ENCODE data around the gene IL6R.

Gene IL6R

GRCh38 chr1:154423988-154424326 lies 18.8 kb downstream of the IL6R start:
- no peak overlapping the region for H3K4me3 ChIP-seq (ENCODE audit: low read depth, low read length)

- H3K4me3 ChIP-seq (ENCODE audit: low read depth, low read length), result no peak overlapping the region
Observed at GRCh38 chr1:154425172-154425571, 20.0 kb downstream of the IL6R start.

- no peak overlapping the region for H3K4me3 ChIP-seq (ENCODE audit: low read depth, low read length)
Observed at GRCh38 chr1:154427173-154428139, 22.3 kb downstream of the IL6R start.

DNA sequence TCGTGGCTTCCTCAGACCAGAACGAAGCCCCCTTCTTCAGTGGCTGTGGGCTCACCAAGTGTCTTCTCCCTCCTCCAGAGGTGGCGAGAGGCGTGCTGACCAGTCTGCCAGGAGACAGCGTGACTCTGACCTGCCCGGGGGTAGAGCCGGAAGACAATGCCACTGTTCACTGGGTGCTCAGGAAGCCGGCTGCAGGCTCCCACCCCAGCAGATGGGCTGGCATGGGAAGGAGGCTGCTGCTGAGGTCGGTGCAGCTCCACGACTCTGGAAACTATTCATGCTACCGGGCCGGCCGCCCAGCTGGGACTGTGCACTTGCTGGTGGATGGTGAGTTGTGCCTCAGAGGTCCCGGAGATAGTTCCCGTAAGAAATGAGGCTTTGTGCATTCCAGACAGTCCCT lies 24.0 kb downstream of the IL6R start:
- H3K4me3 ChIP-seq (ENCODE audit: low read depth, low read length), result no peak overlapping the region

GRCh38 chr1:154429841-154430611 lies 24.9 kb downstream of the IL6R start:
- H3K4me3 ChIP-seq (ENCODE audit: low read depth, low read length), result no peak overlapping the region

DNA sequence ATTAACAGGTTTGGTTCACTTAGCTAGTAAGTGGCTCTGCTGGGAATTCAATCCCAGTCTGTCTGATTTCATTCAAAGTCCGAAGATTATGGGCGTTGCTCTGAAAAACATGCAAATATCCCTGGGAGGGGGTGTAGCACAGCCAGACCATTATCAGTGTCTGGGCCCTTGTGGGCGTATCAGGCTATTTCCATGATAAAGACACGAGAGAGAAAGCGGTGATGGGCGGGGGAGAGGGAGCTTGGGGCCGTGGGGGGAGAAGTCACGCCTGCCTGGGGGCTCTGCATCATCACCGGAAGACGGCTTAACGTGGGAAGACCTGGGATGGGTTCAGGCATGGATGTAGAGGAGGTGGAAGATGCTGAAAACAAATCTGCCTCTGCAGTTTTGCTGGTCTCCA lies 25.8 kb downstream of the IL6R start:
- no peak overlapping the region for H3K4me3 ChIP-seq (ENCODE audit: low read depth, low read length)

- no peak overlapping the region for H3K4me3 ChIP-seq (ENCODE audit: low read depth, low read length)
Observed at GRCh38 chr1:154431586-154432373, 26.6 kb downstream of the IL6R start.

- no peak overlapping the region for H3K4me3 ChIP-seq (ENCODE audit: low read depth, low read length)
Observed at GRCh38 chr1:154433161-154433764, 28.1 kb downstream of the IL6R start.

- H3K4me3 ChIP-seq (ENCODE audit: low read depth, low read length), result no peak overlapping the region
Observed at GRCh38 chr1:154434346-154435085, 29.4 kb downstream of the IL6R start.

DNA sequence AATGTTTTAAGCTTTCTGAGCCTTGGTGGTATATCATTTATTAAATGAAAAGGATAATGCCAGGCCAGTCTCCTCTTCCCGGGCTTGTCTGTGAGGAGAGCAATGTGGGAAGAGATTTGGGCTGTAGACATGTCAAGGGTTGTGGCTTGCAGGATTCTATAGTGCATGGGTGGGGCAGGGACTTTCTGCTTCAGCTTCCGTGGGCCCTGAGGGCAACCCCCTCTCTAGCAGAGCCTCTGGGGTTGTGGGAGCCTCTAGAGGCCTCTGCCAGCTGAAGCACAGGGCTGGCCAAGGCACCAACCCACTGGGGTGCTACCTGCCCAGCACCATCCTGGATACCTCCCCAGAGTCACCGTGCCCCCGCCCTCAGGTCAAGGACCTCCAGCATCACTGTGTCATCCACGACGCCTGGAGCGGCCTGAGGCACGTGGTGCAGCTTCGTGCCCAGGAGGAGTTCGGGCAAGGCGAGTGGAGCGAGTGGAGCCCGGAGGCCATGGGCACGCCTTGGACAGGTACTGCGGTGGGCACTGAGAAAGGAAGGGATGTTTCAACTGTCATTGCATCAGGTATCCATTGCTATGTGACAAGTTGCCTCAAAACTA lies 30.6 kb downstream of the IL6R start:
- H3K4me3 ChIP-seq (ENCODE audit: low read depth, low read length), result no peak overlapping the region

- H3K4me3 ChIP-seq (ENCODE audit: low read depth, low read length), result no peak overlapping the region
Observed at GRCh38 chr1:154436433-154436832, 31.3 kb downstream of the IL6R start.

DNA sequence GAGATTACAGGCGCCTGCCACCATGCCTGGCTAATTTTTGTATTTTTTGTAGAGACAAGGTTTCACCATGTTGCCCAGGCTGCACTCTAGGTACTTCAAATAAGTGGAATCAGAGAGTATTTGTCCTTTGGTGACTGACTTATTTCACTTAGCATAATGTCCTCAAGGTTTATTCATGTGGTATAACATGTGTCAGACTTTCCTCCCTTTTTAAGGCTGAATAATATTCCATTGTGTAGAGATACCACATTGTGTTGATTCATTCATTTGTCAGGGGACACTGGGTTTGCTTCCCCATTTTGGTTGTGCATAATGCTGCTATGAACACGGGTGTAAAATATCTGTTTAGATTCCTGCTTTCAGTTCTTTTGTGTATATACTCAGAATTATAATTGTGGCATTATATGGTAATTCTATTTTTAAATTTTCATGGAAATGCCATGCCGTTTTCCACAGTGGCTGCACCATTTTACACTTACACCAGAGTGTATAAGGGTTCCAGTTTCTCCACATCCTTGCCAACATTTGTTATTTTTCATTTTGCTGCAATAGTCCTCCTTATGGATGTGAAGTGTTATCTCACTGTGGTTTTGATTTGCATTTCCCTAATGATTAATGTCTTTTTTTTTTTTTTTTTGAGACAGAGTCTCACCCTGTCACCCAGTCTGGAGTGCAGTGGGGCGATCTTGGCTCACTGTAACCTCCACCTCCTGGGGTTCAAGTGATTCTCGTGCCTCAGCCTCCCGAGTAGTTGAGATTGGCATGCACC lies 35.1 kb downstream of the IL6R start:
- H3K4me3 ChIP-seq (ENCODE audit: low read depth, low read length), result no peak overlapping the region

- no peak overlapping the region for H3K4me3 ChIP-seq (ENCODE audit: low read depth, low read length)
Observed at GRCh38 chr1:154441241-154441888, 36.2 kb downstream of the IL6R start.

DNA sequence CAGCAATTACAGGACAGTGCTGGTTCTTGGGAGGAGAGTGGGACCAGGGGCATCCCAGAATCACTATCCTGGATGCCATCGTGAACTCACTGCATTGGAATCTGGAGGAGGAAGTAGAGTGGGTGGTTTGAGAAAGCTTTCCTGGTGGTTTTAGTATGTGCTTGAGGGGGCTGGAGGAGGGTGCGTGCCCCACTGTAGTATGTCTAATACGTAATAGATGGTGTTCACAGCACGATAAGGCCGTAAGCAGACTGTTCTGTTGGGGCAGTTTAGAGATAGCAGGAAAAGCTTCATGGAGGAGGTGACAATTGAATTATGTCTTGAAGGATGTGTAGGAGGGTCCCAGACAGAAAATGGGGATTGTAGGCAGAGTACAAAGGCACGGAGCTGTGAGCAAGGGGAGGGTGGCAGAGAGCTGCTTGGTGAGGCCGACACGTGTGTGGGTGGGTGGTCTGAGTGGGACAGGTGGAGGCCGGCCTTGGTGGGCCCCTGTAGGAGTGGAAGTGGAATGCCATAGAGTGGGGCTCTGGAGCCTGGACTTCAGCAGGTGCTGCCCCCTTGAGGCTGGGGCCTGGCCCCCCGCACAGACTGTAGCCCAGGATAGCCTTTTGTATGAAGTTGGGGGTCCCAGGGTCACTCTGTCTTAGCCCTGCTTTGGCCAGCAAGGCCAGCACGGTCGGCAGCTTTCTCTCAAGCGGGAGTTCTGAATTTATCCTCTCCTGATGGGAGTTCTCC lies 37.0 kb downstream of the IL6R start:
- no peak overlapping the region for H3K4me3 ChIP-seq (ENCODE audit: low read depth, low read length)

- H3K4me3 ChIP-seq (ENCODE audit: low read depth, low read length), result no peak overlapping the region
Observed at GRCh38 chr1:154443274-154444013, 38.3 kb downstream of the IL6R start.

DNA sequence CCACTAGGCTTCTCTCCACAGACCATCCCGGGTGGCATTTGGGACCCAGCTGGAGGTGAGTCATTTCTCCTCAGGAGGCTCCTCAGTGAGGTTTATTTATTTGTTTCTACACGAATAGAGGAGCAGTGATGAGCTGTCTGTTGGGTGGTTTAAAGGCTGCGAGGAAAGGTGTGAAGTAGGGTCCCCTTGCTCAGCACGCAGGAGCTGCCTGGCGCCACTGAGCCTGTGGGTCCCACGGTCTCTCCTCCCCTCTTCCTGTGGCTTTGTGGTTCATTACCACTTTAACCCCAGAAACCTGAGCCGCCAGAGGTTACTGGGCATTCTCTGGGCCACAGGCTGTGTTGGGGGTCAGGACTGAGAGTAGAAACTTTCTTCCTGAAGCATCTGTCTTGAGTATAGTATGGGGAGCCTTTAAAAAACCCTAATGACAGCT lies 39.9 kb downstream of the IL6R start:
- no peak overlapping the region for H3K4me3 ChIP-seq (ENCODE audit: low read depth, low read length)

- no peak overlapping the region for H3K4me3 ChIP-seq (ENCODE audit: low read depth, low read length)
Observed at GRCh38 chr1:154446292-154446691, 41.1 kb downstream of the IL6R start.
